Heart left ventricle (tissue), 16 donors: ENCODE measurements around the gene SERINC3. TPM values are rescaled to one million over a fixed set of nuclear protein-coding genes. Genes with fewer than 3 reads are reported as not detected.

ENCODE experiments used
- ATAC-seq, 4 donors: fragments of 200-7000 bp; cut with Tn5 transposase; one replicate each; pipeline ENCODE4 v1.9.1; 2020 to 2022; ENCODE audit warnings: moderate library complexity in 4 of 4, mild to moderate bottlenecking in 3 of 4, moderate number of reproducible peaks in 1 of 4
- DNase-seq, 5 donors: peaks; one replicate each; pipeline ENCODE4 v3.0.0-alpha.2; 2020
- H3K27ac ChIP-seq, 12 donors: fragments of 200-600 bp; sonication (generic) in 4 of 12; one replicate each; pipeline versions ENCODE4 v1.5.0 to v1.8.0; 2016 to 2022; ENCODE audit warnings: mild to moderate bottlenecking in 2 of 12
- H3K27me3 ChIP-seq, 9 donors: fragments of 200-600 bp; sonication (generic) in 2 of 9; one replicate each; pipeline versions ENCODE4 v1.5.1 to v1.8.0; 2016 to 2022; ENCODE audit warnings: mild to moderate bottlenecking in 3 of 9
- H3K36me3 ChIP-seq, 9 donors: fragments of 200-600 bp; sonication (generic) in 2 of 9; one replicate each; pipeline versions ENCODE4 v1.5.0 to v1.8.0; 2018 to 2022; ENCODE audit warnings: mild to moderate bottlenecking in 2 of 9
- H3K4me1 ChIP-seq, 12 donors: fragments of 200-600 bp; sonication (generic) in 4 of 12; one replicate each; pipeline versions ENCODE4 v1.5.0 to v1.8.0; 2016 to 2022; ENCODE audit warnings: mild to moderate bottlenecking in 3 of 12
- H3K4me3 ChIP-seq, 12 donors: fragments of 200-600 bp; sonication (generic) in 4 of 12; one replicate each; pipeline versions ENCODE4 v1.5.0 to v1.8.0; 2017 to 2022; ENCODE audit warnings: mild to moderate bottlenecking in 9 of 12, moderate library complexity in 4 of 12
- H3K9me3 ChIP-seq, 12 donors: fragments of 200-600 bp; sonication (generic) in 4 of 12; one replicate each; pipeline versions ENCODE4 v1.5.0 to v1.8.0; 2016 to 2022; ENCODE audit warnings: mild to moderate bottlenecking in 1 of 12
- POLR2A ChIP-seq, 2 donors: fragments of 450-650 bp; IDR thresholded peaks; one replicate each; pipeline ENCODE4 v1.6.1; 2017; ENCODE audit warnings: antibody characterized with exemption in 2 of 2, mild to moderate bottlenecking in 2 of 2, moderate library complexity in 2 of 2
- WGBS, 4 donors: extraction: QIAGEN DNeasy Blood & Tissue Kit in 2 of 4; methylation state at CpG; one replicate each; pipeline versions ENCODE4 v1.1.5 to v1.1.7; 2013 to 2018; 5-methylcytosine and 5-hydroxymethylcytosine counted together
- intact Hi-C, 10 donors: fragments of 100-400 bp; cut with DNase I; formaldehyde crosslinking; loops; one replicate each; pipeline versions ENCODE4 v1.11.1 to v1.14.2; 2022
- long read RNA-seq, 3 donors: library from polyadenylated mRNA; unstranded; transcript quantifications; one replicate each; pipeline ENCODE4 v2.0.0, GENCODE V29; 2020 to 2021
- polyA plus RNA-seq, 2 donors: library from polyadenylated mRNA; stranded (reverse); fragments of 200-250 nt; gene quantifications; one replicate each; pipeline ENCODE4 v1.2.3, GENCODE V29; 2013
- total RNA-seq, 9 donors: library from RNA; depleted of rRNA in 2 of 9; stranded (reverse); fragments of >200 nt in 2 of 9; fragmentation: NEBNext Ultra II Directional in 3 of 9; extraction: Animal tissue kit (Norgen Biotek cat#: 25700) in 3 of 9; gene quantifications; one replicate each; pipeline versions ENCODE4 v1.1.0 to v1.2.4, GENCODE V29; 2016 to 2023
- TF ChIP-seq, protein P1 (sequence below), 12 donors: fragments of 200-600 bp; sonication (generic) in 4 of 12; IDR thresholded peaks; one replicate each; pipeline versions ENCODE4 v1.5.0 to v1.8.0; 2018 to 2022; ENCODE audit warnings: antibody characterized with exemption in 12 of 12, mild to moderate bottlenecking in 5 of 12
- donor health status: ischemic (EF 13 %, LVEDD 7.1; RV severe dilation, severe dysfunction).
- donor health status: healthy with polysubstance abuse.
- donor health status: DM: no; HTN: yes; CAD: no.
- donor health status: DM: no; HTN: no; CAD: no.
- donor health status: ischemic (EF 25% LVEDD 6.9; RV normal size, moderate dysfunction).
- donor health status: ischemic (EF 25% LVEDD 5.7; RV mildly dilated, moderate dysfunction).
- donor health status: healthy.
- donor health status: DM: yes; HTN: yes; CAD: no.
- donor health status: ischemic (EF 35%, LVEDD 5.7; RV mildly dilated, moderate dysfunction).
- donor health status: nonischemic (EF 11% LVEDD 7.7; RV severe dilation, severe dysfunction).
- donor health status: DM: yes; HTN: yes; CAD: no.
- donor health status: PGD.
- donor health status: ischemic (EF 29% LVEDD 5.4; RV normal size, mild dysfunction).
- donor health status: nonischemic (EF 23%, LVEDD 6.1; RV moderate dilation, normal function).

Gene SERINC3
- 100 to 1,000 TPM in 4 of 9 donors, 10 to 100 TPM in 5; 85.5 to 114 (median 97.7) TPM for total RNA-seq
- polyA plus RNA-seq, result 10 to 100 TPM; 32.9 to 89.8 TPM
- long read RNA-seq, donor 1, full-length matches to known transcripts, result 90 of 115 reads
- long read RNA-seq, donor 1, partial matches to known transcripts, result 12 of 115 reads
- long read RNA-seq, donor 1, other reads (novel, unspliced or antisense), result 13 of 115 reads
- long read RNA-seq, donor 2, full-length matches to known transcripts, result 670 of 750 reads
- long read RNA-seq, donor 2, partial matches to known transcripts, result 51 of 750 reads
- long read RNA-seq, donor 2, other reads (novel, unspliced or antisense), result 29 of 750 reads
- long read RNA-seq, donor 3, full-length matches to known transcripts, result 120 of 139 reads
- long read RNA-seq, donor 3, partial matches to known transcripts, result 10 of 139 reads
- long read RNA-seq, donor 3, other reads (novel, unspliced or antisense), result 9 of 139 reads

DNA sequence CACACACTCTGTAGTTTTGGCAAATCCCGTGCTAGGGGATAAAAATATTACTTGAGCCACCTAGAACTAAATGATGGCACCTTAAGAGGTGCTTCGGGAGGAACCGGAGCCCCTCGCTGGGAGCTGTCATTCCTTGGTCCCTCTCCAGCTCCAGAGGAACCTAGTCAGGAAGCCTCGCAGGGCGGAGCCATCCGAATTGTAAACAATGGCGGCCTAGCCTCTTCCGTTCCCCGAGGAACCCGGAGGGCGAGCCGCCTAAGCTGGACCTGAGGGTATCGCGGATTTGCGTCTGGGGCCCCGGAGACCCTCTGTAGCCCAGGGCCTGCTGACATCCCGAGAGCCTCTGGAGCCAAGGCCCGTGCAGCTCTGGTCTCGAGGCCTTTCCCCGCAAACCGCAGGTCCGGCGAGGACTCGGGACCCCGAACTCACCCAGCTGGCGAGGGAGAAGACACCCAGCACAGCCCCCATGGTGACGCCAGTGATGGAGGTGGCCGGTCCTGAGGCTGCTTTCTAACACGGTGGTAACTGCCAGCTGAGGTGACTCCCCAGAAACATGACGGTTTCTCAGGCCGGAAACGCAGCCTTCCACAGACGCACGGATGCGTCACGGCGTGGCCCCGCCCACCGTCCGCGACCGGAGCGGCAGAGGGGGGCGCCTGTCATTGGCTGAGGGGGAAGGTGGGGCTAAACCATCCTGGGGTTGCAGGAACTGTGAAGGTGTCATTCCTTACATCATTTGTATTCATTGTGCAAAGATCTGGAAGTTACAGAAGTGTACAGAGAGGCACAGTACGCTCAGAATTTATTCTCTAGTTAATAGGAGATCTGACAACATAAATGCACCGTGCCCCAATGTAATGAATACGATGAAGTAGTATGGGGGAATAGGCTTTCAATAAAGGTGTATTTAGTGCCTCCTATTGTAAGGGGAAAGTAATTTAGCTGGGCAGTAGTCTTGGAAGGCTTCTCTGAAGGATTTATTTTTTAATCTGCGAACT is at the start of gene SERINC3:
Gene SERINC3 (minus strand): TSS at position 587 of the 998 bp plus-strand sequence. CDS start 119 bp downstream, at position 468.
- peak within 1 kb of the TSS; percentile 68 to 92 (median 84) for H3K4me3 ChIP-seq
- ATAC-seq (peak; percentile 98 to 99 (median 99)), DNase-seq (peak; percentile 95 to 97 (median 96))
- H3K27me3 ChIP-seq, result no peaks in the 10 kb centered on the region
- 0 to 1% (median 1%) methylated on average over 15 to 49 of the region's 49 CpGs for WGBS, 4 donors
- intact Hi-C loops, result loop anchor here in 2 of 10 donors (5.0 kb wide), 1 partner anchor 44 kb away; the partner anchor contains the start of gene TTPAL (in 2 of the 2)
- H3K36me3 ChIP-seq, result peaks cover 0 to 7% (median 0%) of the 10 kb centered on the region in 9 donors
- peak within 1 kb of the TSS; percentile 93 to 99 (median 98) for H3K27ac ChIP-seq
- peaks cover 10 to 50% (median 43%) of the 10 kb centered on the region in 12 donors for H3K4me1 ChIP-seq
- peak; percentile 61 to 86 for TF ChIP-seq POLR2A (IDR thresholded peaks at IDR 0.05)
- TF ChIP-seq, protein P1, sequence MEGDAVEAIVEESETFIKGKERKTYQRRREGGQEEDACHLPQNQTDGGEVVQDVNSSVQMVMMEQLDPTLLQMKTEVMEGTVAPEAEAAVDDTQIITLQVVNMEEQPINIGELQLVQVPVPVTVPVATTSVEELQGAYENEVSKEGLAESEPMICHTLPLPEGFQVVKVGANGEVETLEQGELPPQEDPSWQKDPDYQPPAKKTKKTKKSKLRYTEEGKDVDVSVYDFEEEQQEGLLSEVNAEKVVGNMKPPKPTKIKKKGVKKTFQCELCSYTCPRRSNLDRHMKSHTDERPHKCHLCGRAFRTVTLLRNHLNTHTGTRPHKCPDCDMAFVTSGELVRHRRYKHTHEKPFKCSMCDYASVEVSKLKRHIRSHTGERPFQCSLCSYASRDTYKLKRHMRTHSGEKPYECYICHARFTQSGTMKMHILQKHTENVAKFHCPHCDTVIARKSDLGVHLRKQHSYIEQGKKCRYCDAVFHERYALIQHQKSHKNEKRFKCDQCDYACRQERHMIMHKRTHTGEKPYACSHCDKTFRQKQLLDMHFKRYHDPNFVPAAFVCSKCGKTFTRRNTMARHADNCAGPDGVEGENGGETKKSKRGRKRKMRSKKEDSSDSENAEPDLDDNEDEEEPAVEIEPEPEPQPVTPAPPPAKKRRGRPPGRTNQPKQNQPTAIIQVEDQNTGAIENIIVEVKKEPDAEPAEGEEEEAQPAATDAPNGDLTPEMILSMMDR (IDR thresholded peaks at IDR 0.05), result peak in 1 of 12 donors; percentile 18
- H3K9me3 ChIP-seq, result no peaks in the 10 kb centered on the region

DNA sequence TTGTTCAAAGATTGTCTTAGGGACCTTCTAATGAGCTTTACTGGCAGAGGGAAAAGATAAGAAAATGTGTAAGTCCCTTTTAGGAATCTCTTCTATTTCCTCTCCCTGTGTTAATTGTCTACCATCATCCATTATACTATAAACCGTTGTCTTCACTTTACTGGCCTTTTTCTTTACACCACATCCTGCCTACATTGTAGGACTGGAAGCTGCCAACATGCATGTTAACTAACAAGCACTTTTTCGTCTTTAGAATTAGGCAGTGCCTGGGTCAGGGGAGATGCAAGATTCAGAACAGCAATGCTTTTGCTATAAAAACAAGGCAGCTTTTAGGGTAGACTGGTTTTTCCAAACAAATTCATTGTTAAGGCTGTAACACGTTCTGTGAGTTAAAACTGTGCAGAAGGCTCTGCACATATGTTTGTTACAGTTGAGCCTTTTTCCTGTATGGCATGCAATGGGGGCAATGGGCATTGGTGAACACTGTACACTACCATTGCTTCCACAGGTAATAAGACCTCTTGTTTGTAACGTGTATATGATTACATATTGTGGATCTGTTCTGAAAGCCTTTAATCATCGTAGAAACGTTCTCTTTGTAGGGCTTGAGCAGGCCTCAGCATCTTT is 49.6 kb upstream of the SERINC3 start:
- Histone ChIP-seq H3K27ac (peak overlapping the region in 8 of 12 donors; percentile 77 to 96 (median 87)), H3K27me3 (no peaks in the 10 kb centered on the region), H3K9me3 (no peaks in the 10 kb centered on the region), H3K36me3 (no peaks in the 10 kb centered on the region), H3K4me3 (no peak overlapping the region), H3K4me1 (peaks cover 3 to 63% (median 29%) of the 10 kb centered on the region in 12 donors)
- intact Hi-C loops, result loop anchor here in 2 of 10 donors (5.0 kb wide), 1 partner anchor 39 kb away; no protein-coding TSS in a partner anchor
- TF ChIP-seq POLR2A (IDR thresholded peaks at IDR 0.05), result no peak
- TF ChIP-seq, protein P1 (IDR thresholded peaks at IDR 0.05), result no peak
- WGBS, 4 donors, result 73 to 76% (median 75%) methylated on average over 6 of the region's 6 CpGs
- DNase-seq (no peak), ATAC-seq (no peak)

DNA sequence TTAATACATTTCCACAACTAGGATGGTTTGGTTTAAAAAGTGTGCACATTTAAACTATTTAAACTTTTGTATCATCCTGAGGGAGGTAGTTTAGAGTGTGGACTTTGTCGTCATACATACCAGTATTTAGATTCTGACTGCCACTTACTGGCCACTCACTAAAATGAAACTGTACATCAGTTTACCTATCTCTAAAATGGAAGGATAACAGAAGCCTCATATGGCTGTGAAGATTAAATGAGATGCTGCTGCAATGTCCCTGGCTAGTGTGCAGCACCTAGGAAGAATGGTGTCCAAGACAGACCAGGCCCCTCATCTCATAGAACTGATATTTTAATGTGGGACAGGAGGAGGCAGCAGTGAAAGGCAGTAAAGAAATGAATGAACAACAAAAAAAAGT is 48.5 kb upstream of the SERINC3 start:
- 96 to 98% (median 96%) methylated on average over 1 of the region's 1 CpG for WGBS, 4 donors
- Histone ChIP-seq H3K27me3 (no peaks in the 10 kb centered on the region), H3K36me3 (no peaks in the 10 kb centered on the region), H3K4me1 (peaks cover 0 to 53% (median 25%) of the 10 kb centered on the region in 12 donors), H3K27ac (peak overlapping the region in 1 of 12 donors; percentile 85), H3K4me3 (no peak overlapping the region), H3K9me3 (no peaks in the 10 kb centered on the region)
- ATAC-seq (no peak), DNase-seq (no peak)
- TF ChIP-seq, protein P1 (IDR thresholded peaks at IDR 0.05), result no peak
- TF ChIP-seq POLR2A (IDR thresholded peaks at IDR 0.05), result no peak
- intact Hi-C loops, result loop anchor here in 2 of 10 donors (5.0 kb wide), 1 partner anchor 38 kb away; no protein-coding TSS in a partner anchor
